GM23338 (cell line): Measurements from ENCODE around the gene LRRC25. TPM values are rescaled to one million over a fixed set of nuclear protein-coding genes. Genes with fewer than 3 reads are reported as not detected.

Experiments
- ATAC-seq: fragments of 200-7000 bp; cut with Tn5 transposase; 3 replicates; pipeline ENCODE4 v1.9.1; 2020
- DNase-seq: peaks from one replicate; pipeline ENCODE4 v3.0.0-alpha.2; 2015; ENCODE audit warnings: low spot score
- H2AFZ ChIP-seq: fragments of 200-600 bp; sonication (generic); 2 replicates; pipeline ENCODE4 v1.8.0; 2016; ENCODE audit warnings: antibody characterized with exemption, mild to moderate bottlenecking, moderate library complexity
- H3F3A ChIP-seq: fragments of 200-600 bp; sonication (generic); replicated peaks from 2 replicates; pipeline ENCODE4 v1.8.0; 2017; ENCODE audit warnings: antibody characterized with exemption, mixed run types, low read depth
- H3K27ac ChIP-seq: fragments of 200-600 bp; sonication (generic); 2 replicates; pipeline ENCODE4 v1.6.1; 2016; ENCODE audit warnings: low read depth
- H3K27me3 ChIP-seq: fragments of 200-600 bp; sonication (generic); 2 replicates; pipeline ENCODE4 v1.8.0; 2016; ENCODE audit warnings: mild to moderate bottlenecking, mixed run types, moderate library complexity; ENCODE audit not compliant: insufficient read depth
- H3K36me3 ChIP-seq: fragments of 200-600 bp; sonication (generic); 2 replicates; pipeline ENCODE4 v1.8.0; 2016; ENCODE audit warnings: mild to moderate bottlenecking; ENCODE audit not compliant: insufficient read depth
- H3K4me1 ChIP-seq: fragments of 200-600 bp; sonication (generic); 2 replicates; pipeline ENCODE4 v1.8.0; 2016; ENCODE audit warnings: mild to moderate bottlenecking, moderate library complexity; ENCODE audit not compliant: insufficient read depth
- H3K4me2 ChIP-seq: fragments of 200-600 bp; sonication (generic); 2 replicates; pipeline ENCODE4 v1.7.1; 2017; ENCODE audit warnings: mixed run types
- H3K4me3 ChIP-seq: fragments of 200-600 bp; sonication (generic); 2 replicates; pipeline ENCODE4 v1.6.1; 2016; ENCODE audit warnings: mixed run types
- H3K79me2 ChIP-seq: fragments of 200-600 bp; sonication (generic); replicated peaks from 2 replicates; pipeline ENCODE4 v1.8.0; 2017; ENCODE audit warnings: mild to moderate bottlenecking; ENCODE audit not compliant: insufficient read depth
- H3K9me2 ChIP-seq: fragments of 200-600 bp; sonication (generic); 2 replicates; pipeline ENCODE4 v1.8.0; 2017; ENCODE audit not compliant: insufficient read depth
- H4K20me1 ChIP-seq: fragments of 200-600 bp; sonication (generic); replicated peaks from 2 replicates; pipeline ENCODE4 v1.8.0; 2017; ENCODE audit warnings: mild to moderate bottlenecking; ENCODE audit not compliant: insufficient read depth
- H3K27ac Mint-ChIP-seq: 2 replicates; pipeline ENCODE4 v1.8.0; 2020; ENCODE audit warnings: inconsistent platforms, mild to moderate bottlenecking, moderate library complexity, mixed read lengths
- H3K27me3 Mint-ChIP-seq: 3 replicates; pipeline ENCODE4 v1.8.0; 2022; ENCODE audit warnings: low read depth, mild to moderate bottlenecking, moderate library complexity, mixed read lengths, inconsistent platforms; ENCODE audit not compliant: insufficient read depth, poor library complexity
- H3K36me3 Mint-ChIP-seq: 3 replicates; pipeline ENCODE4 v1.8.0; 2021; ENCODE audit warnings: low read depth, mild to moderate bottlenecking, inconsistent platforms, moderate library complexity, mixed read lengths
- H3K4me1 Mint-ChIP-seq: 3 replicates; pipeline ENCODE4 v1.8.0; 2020; ENCODE audit warnings: mild to moderate bottlenecking, inconsistent platforms, mixed read lengths
- H3K4me3 Mint-ChIP-seq: 3 replicates; pipeline ENCODE4 v1.8.0; 2021; ENCODE audit warnings: moderate library complexity, mild to moderate bottlenecking, inconsistent platforms, mixed read lengths
- H3K9me3 Mint-ChIP-seq: 3 replicates; pipeline ENCODE4 v1.8.0; 2020; ENCODE audit warnings: moderate library complexity, mild to moderate bottlenecking, inconsistent platforms, mixed read lengths
- CTCF ChIP-seq, 2 experiments: fragments of 200-600 bp in 1 of 2; sonication (generic) in 1 of 2; conservative IDR thresholded peaks; 2 replicates each; pipeline versions ENCODE4 v1.5.1 to v1.6.1; 2016 to 2017; ENCODE audit warnings: antibody characterized with exemption in 2 of 2, low read depth in 2 of 2, mild to moderate bottlenecking in 2 of 2, moderate library complexity in 1 of 2
- EZH2 ChIP-seq: fragments of 200-600 bp; sonication (generic); IDR thresholded peaks from one replicate; pipeline ENCODE4 v1.8.0; 2017; ENCODE audit warnings: antibody characterized with exemption, mild to moderate bottlenecking, low read depth; ENCODE audit not compliant: unreplicated experiment
- EZH2phosphoT487 ChIP-seq: fragments of 200-600 bp; sonication (generic); IDR thresholded peaks from one replicate; pipeline ENCODE4 v1.8.1; 2018; ENCODE audit warnings: antibody characterized with exemption; ENCODE audit not compliant: unreplicated experiment
- NANOG ChIP-seq: IDR thresholded peaks from 2 replicates; pipeline ENCODE4 v1.6.1; 2016; ENCODE audit warnings: antibody characterized with exemption, borderline replicate concordance
- STAT1 ChIP-seq: IDR thresholded peaks from one replicate; pipeline ENCODE4 v1.6.1; 2016; ENCODE audit warnings: antibody characterized with exemption; ENCODE audit not compliant: unreplicated experiment
- ZNF114 ChIP-seq: fragments of 250-450 bp; sonication (Bioruptor Pico); IDR thresholded peaks from 2 replicates; pipeline ENCODE4 v1.5.0; 2020; ENCODE audit warnings: mild to moderate bottlenecking, moderate library complexity
- ZNF331 ChIP-seq: fragments of 250-450 bp; sonication (Bioruptor Pico); IDR thresholded peaks from 2 replicates; pipeline ENCODE4 v1.5.0; 2020; ENCODE audit warnings: low read depth, mild to moderate bottlenecking, moderate library complexity
- ZNF462 ChIP-seq: fragments of 250-450 bp; sonication (Bioruptor Pico); IDR thresholded peaks from 2 replicates; pipeline ENCODE4 v1.5.0; 2020; ENCODE audit warnings: mild to moderate bottlenecking, moderate library complexity
- polyA plus RNA-seq: library from polyadenylated mRNA; unstranded; fragments of >200 nt; fragmentation: Nextera tagmentation; extraction: Ambion mirVana; gene quantifications from 2 replicates; pipeline ENCODE4 v1.2.1, GENCODE V29; 2016
- total RNA-seq: library from RNA; depleted of rRNA; stranded (reverse); fragments of >200 nt; shearing (Covaris generic); gene quantifications from 2 replicates; pipeline ENCODE4 v1.2.3, GENCODE V29; 2014

The LRRC25 gene
- total and polyA plus RNA-seq, 2 experiments from 2014 or later, result 0.17 to 0.24 TPM

GRCh38 chr19:18366021-18366435 lies 31.4 kb downstream of the LRRC25 start:
- no peak overlapping the region for H3K4me2 ChIP-seq
- H3K27me3 ChIP-seq, result no peaks in the 10 kb centered on the region
- H3K4me1 ChIP-seq, result peaks cover 27% of the 10 kb centered on the region
- no peaks in the 10 kb centered on the region for H3K36me3 ChIP-seq
- peaks cover 35% of the 10 kb centered on the region for H3K4me1 Mint-ChIP-seq
- H3K36me3 Mint-ChIP-seq, result peaks cover 53% of the 10 kb centered on the region
- H3K27ac Mint-ChIP-seq, result peak overlapping the region; percentile 94
- no peaks in the 10 kb centered on the region for H3K9me2 ChIP-seq
- no peak for TF ChIP-seq ZNF114
- TF ChIP-seq CTCF (conservative IDR thresholded peaks at IDR 0.05; ENCODE audit: low read depth in 2 of 2), result no peak
- TF ChIP-seq NANOG, result no peak
- no peak for TF ChIP-seq EZH2phosphoT487
- TF ChIP-seq ZNF462 (CRISPR knock-in tag), result no peak
- TF ChIP-seq EZH2, result no peak
- no peak for TF ChIP-seq ZNF331 (CRISPR knock-in tag)
- no peak for TF ChIP-seq STAT1
- peak overlapping the region; percentile 97 for H3K27ac ChIP-seq
- H3K4me3 Mint-ChIP-seq, result no peak overlapping the region
- ATAC-seq (no peak), DNase-seq (no peak)
- H3K9me3 Mint-ChIP-seq, result peaks cover 5% of the 10 kb centered on the region; the same call in 2 of the 3 replicates
- no peaks in the 10 kb centered on the region for H4K20me1 ChIP-seq
- peaks cover 18% of the 10 kb centered on the region for H3K27me3 Mint-ChIP-seq
- H2AFZ ChIP-seq, result no peak overlapping the region
- H3K4me3 ChIP-seq, result no peak overlapping the region
- no peaks in the 10 kb centered on the region for H3K79me2 ChIP-seq
- peaks cover 19% of the 10 kb centered on the region for H3F3A ChIP-seq
